Transverse colon (tissue), 4 donors: ENCODE measurements around the gene WASF2.

ENCODE experiments used
- EP300 ChIP-seq: sonication (generic); formaldehyde crosslinking; IDR thresholded peaks from one replicate; pipeline ENCODE4 v1.6.1; 2017; ENCODE audit warnings: antibody characterized with exemption, low read depth
- POLR2A ChIP-seq: fragments of 450-650 bp; IDR thresholded peaks from one replicate; pipeline ENCODE4 v1.6.1; 2016; ENCODE audit warnings: antibody characterized with exemption, mild to moderate bottlenecking, moderate library complexity
- POLR2AphosphoS5 ChIP-seq, 3 donors: sonication (generic); formaldehyde crosslinking; IDR thresholded peaks; one replicate each; pipeline ENCODE4 v1.6.1; 2016; ENCODE audit warnings: antibody characterized with exemption in 3 of 3
- TF ChIP-seq, protein P1 (sequence below), 5 experiments: fragments of 200-600 bp in 3 of 5; fragments of 450-650 bp in 2 of 5; sonication (generic) in 3 of 5; IDR thresholded peaks; 1 replicate in 2 of 5; 2 replicates in 3 of 5; pipeline ENCODE4 v1.5.1; 2016 to 2017; ENCODE audit warnings: antibody characterized with exemption in 5 of 5, inconsistent platforms in 3 of 5, mild to moderate bottlenecking in 2 of 5, moderate library complexity in 1 of 5

DNA sequence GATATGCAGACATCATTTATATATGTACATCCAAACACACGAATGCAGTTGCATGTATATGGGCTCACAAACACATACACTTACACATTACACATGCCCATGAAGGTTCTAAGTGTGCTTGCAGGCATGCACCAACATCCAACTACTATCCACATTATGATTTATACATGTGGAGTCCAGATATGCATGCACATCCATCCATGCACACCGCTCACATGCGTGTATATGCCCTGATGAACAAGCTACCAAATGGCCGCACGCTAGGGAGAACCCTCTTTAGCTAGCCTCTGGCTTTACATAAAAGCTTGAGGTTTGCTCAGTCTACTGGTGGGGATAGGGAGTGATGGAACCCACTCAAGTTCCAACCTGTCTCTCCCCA is 89.0 kb downstream of the WASF2 start:
- TF ChIP-seq, protein P1, sequence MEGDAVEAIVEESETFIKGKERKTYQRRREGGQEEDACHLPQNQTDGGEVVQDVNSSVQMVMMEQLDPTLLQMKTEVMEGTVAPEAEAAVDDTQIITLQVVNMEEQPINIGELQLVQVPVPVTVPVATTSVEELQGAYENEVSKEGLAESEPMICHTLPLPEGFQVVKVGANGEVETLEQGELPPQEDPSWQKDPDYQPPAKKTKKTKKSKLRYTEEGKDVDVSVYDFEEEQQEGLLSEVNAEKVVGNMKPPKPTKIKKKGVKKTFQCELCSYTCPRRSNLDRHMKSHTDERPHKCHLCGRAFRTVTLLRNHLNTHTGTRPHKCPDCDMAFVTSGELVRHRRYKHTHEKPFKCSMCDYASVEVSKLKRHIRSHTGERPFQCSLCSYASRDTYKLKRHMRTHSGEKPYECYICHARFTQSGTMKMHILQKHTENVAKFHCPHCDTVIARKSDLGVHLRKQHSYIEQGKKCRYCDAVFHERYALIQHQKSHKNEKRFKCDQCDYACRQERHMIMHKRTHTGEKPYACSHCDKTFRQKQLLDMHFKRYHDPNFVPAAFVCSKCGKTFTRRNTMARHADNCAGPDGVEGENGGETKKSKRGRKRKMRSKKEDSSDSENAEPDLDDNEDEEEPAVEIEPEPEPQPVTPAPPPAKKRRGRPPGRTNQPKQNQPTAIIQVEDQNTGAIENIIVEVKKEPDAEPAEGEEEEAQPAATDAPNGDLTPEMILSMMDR (IDR thresholded peaks at IDR 0.05) = no peak
- TF ChIP-seq POLR2AphosphoS5 (IDR thresholded peaks at IDR 0.05) (peak in 1 of 3 donors; percentile 49), POLR2A (no peak), EP300 (no peak)
